ENCODE results near the gene SPTLC3.
"Not testable (repeated sequence)": the region's sequence is repeated elsewhere in the genome, so short reads cannot be mapped to it uniquely, and the experiment has no call there.

Gene SPTLC3

DNA sequence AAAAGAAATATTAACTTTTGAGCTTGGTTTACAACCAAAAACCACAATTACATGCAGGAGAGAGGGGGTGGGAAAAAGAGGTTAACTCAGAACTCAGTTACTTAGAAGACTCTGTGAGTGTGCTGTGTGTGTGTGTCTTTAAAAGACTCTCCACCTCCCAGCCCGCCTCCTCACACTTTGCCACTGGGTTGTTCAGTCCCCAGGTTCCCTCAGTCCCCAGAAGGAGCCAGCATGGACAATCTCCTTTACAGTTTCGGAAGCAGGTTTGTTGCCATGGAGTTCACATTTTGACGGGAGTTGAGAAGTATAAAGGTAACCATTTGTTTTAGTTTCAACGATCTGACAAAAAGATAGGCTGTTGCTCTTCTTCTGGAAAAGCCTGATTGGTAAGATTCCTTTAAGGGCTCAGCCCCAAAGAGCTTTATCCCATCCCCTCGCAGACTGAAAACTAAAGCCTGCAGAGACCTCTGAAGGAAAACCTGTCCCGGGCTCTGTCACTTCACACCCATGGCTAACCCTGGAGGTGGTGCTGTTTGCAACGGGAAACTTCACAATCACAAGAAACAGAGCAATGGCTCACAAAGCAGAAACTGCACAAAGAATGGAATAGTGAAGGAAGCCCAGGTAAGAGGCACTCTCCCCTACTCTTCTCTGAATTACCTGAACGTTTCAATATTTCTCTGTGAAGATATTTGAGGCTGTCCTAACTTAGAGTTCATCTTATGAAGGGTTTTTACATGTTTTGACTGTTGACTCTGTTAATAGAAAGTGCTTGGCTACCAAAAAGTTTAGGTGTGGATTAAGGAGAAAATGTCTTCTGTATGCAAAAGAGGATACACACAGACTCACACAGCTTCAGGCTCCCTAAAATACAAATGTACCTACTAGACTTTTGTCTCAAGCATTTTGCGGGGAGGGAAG, at the start of gene SPTLC3:
TSS of gene SPTLC3 (plus strand) at position 212 of the 921 bp plus-strand sequence. CDS start at position 508, 296 bp downstream.
- DNase-seq (ENCODE audit: insufficient read length, low spot score) (no peak), FAIRE-seq (no peak)

DNA sequence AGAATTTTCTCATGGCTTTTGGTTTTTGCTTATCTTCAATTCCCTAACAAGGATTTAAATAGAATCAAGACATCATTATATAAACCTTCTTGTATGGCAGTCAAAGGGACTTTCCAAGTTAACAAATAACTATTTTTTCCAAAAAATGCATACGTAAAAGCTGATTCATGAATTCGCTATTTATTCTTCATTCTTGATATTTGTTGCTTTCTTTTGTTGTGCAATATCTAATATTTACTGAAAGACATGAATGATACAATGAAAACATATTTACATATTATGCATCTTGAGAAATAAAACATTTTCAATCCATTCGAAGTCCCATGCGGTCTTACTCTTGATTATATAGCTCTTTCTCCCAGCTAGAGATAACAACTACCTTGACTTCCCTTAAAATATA, 47.0 kb upstream of the SPTLC3 start:
- no peak for FAIRE-seq
- DNase-seq (ENCODE audit: insufficient read length, low spot score), result no peak

DNA sequence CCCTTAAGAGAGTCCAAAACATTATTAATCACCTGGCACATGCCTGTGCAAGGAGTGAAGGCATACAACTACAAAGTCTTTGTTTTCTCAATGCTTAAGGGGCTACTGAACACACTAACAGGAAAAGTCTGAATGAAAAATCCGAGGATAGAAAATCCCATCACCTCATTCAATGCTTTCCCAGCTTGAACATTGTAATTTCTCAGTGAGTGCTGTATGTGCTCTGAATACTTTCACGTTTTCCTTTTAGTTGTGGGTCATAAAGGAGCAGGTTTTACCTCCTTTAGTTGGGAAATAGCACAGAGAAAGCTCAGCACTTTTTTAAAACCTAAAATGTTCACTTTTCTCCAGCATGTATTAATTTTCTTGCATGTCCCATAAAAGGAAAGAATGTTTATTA, 45.9 kb upstream of the SPTLC3 start:
- FAIRE-seq (no peak), DNase-seq (ENCODE audit: insufficient read length, low spot score) (no peak)

DNA sequence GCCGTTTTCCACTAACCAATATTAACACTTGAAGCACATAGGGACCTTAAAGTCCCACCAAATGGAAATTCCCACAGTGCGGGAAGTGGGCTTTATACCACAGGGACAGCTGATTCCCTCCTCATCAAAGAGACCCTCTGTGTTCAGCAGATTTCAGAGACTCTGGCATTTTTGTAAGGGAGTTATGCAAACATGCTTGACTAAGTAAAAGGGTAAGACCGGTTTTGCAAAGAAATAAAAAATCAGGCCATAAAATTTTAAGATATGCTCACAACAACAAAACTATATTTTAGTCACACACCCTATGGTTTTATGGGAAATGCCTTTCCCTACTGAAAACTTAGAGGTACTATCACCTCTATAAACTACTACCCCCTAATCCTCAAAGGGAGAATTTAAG, 45.4 kb upstream of the SPTLC3 start:
- DNase-seq (ENCODE audit: insufficient read length, low spot score) (no peak), FAIRE-seq (no peak)

DNA sequence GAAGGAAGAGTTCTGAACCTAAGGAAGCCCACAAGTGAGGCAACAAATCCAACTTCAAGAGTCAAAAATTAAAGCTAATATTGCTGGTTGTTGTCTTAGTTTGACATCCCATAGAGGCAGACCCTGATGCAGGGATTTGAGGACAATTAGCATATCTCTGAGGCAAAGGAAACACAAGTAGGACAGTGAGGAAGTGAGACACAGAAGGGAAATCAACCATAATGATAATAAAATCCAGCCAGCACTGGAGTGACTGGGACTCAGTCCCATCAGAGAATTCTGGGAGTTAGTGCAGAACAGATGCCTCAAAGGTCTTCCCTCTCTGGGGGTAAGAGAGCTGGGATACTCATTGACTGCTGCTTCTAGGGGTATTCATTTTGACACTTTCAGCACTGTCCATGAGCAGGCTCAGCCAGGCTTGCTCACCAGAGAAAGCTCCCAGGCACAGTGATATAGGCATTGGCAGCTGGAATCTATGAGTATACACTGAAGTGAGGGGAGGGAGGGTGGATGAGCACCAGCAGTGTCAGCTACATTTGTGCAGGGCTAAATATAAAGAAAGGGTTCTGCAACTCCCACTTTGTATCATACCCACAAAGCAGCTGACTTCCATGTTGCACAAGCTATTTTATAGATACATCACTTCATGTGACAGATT, 43.4 kb upstream of the SPTLC3 start:
- FAIRE-seq (no peak), DNase-seq (ENCODE audit: insufficient read length, low spot score) (no peak)

DNA sequence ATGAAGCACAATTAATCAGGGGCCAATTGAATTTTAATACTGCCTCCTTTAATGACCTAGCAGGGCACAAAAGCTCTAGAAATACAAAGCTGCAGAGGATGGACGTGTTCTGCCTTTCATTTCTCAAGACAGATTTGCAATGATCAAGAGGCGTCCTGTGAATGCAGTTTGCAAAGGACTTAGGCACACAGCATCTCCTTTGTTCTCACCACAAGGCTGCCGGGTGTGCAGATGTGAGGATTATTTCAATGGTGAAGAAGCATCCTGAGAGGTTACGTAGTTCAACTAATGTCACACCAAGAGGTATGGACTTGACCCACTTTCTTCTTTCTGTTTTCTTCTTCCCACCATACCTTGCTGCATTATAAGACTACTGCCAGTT, 42.9 kb upstream of the SPTLC3 start:
- FAIRE-seq (no peak), DNase-seq (ENCODE audit: insufficient read length, low spot score) (no peak)

DNA sequence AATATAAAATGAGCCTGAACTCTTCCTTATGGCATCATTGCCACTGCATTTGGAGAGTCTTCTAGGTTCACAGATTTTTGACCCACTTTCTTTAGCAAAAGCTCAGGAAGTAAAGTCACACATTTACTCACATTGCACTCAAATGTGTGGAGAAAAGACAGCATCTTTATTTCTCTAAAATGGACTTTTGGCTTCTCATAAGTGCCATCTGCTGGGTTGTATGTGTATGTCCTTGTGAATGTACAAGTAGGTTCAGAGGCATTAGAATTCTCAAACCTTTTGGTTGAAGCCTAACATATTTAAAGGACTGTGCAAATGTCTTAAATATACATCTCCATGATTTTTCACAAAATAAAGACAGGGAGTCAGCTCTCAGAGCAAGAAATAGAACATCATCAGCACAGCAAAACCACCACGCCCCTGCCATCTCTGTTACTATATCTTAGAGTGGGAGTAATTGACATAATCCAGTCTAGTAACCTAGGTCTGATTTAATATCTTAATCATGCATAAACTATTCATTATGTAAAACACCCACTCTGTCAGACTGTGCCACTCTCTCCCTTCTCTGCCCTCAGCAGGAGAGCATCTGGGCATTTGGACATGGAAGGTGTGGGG, 42.2 kb upstream of the SPTLC3 start:
- no peak for FAIRE-seq

DNA sequence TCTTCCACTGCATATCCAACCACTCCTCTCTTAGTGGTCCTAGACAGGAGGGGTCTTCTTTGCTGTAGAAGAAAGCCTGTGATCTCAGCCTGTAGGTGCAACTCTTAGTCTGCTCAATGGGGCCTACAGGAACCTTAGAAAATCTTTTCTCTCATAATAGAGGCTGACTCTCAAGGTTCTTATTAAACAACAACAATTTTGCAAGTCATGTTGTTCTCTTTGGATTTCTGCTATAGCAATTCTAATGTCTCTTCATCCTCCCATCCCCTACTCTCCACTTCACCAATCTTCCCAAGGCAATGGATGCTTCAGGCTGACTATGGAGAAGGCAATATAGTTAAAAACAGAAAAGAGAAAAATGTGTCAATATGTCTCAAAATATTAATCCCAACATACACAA, 40.8 kb upstream of the SPTLC3 start:
- no peak for DNase-seq (ENCODE audit: insufficient read length, low spot score)

More for the DNA sequence above, 42.2 kb upstream of the SPTLC3 start:
- DNase-seq (ENCODE audit: insufficient read length, low spot score), result no peak

DNA sequence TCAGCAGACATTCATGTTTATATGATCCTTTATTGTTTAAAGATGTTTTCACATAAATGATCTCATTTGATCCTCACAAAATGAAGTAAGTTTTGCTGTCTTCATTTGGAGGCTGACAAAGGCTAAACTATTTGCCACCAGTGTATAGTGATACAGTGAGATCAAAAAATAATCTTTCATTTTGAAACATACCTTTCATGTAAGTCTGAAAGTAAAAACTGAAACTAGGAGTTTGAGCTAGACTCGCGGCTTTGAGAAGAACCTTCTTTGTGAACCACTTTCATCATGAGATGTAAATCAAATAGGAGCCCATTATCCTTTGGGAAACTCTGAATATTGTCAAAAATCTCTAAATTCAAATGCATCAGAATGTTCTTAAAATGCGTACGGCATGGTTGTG, 40.3 kb upstream of the SPTLC3 start:
- DNase-seq (ENCODE audit: insufficient read length, low spot score) (no peak), FAIRE-seq (no peak)

More for the DNA sequence above, 40.8 kb upstream of the SPTLC3 start:
- FAIRE-seq, result no peak

DNA sequence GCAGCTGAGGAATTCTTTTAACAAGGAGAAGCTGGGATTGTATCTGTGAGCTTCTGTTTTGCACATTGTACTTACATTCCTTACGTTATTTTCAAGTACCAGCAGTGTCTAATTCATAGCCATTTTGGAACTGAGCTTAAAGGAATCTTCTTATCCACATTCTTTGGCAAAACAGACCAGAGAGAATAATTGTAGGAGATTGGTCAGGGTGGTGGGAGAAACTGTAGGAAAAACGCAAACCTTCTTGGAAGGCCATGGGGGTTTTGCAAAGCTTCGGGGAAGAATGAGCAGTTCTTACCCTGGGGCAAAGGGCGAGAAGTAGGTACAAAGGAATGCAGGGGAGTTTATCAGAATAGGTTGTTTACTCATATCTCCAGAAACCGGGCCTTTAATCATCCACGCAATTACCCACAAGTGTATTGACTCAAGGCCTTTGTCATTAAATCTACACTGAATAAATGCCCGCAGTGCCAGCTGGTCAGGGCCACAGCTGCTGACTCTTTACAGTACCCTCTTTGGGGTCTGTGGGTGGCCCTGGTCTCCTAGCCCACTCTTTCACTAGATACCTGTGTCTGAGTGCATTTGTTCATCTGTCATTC, 39.6 kb upstream of the SPTLC3 start:
- no peak for FAIRE-seq
- DNase-seq (ENCODE audit: insufficient read length, low spot score), result no peak

DNA sequence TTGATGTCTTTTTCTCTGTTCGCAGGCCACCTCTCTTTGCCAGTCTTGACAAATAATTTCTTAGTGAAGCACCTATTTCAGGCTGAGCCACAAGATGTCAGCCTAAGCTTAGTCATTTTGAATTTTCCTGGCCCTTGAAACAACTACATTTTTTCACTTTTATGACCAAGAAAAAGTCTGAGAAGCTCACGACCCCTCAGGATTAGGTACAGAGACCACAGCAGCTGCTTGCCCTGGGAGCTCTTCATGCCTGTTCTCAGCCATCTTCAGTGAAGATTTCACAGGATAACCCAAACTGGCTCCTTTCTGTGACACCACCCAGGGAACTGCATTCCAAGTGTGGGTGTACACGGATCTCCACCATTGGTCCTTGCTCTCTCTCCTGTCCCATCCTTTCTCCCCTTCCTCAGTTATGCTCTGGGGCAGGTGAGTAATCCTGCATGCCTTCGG, 38.4 kb upstream of the SPTLC3 start:
- no peak for FAIRE-seq
- no peak for DNase-seq (ENCODE audit: insufficient read length, low spot score)

DNA sequence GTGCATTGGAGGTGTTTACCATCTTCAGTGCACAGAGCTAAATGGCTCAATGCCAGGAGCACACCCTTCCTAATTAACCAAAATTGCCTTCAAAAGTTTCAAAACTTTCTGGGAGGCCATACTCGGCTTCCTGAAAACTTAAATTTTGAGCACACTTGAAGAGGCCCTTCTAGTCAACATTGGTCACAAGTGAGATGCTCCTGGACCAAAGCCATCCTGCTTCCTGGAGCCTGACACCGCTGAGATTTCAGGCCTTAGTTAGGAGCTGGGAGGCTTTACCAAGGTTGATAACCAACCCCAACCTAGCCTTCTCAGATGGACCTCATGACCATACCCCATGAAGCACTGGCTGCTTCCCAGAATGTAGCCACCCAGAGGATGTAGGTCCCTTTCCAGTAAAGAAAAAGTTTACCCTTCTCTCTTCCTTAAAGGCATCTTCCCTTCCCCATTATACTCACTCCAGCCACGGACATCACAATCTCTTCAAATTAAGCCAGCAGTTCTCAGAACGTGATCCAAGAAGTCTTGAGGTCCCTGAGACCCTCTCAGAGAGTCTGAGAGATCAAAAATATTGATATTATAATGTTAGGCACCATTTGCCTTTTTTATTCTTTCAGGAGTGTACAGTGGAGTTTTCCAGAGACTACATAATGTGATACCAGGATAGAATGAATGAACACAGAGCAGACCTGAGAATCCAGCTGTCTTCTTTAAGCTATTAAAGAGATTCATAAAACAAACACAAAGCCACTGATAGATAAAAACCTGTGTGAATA, 32.8 kb upstream of the SPTLC3 start:
- DNase-seq (ENCODE audit: insufficient read length, low spot score) (no peak), FAIRE-seq (no peak)

DNA sequence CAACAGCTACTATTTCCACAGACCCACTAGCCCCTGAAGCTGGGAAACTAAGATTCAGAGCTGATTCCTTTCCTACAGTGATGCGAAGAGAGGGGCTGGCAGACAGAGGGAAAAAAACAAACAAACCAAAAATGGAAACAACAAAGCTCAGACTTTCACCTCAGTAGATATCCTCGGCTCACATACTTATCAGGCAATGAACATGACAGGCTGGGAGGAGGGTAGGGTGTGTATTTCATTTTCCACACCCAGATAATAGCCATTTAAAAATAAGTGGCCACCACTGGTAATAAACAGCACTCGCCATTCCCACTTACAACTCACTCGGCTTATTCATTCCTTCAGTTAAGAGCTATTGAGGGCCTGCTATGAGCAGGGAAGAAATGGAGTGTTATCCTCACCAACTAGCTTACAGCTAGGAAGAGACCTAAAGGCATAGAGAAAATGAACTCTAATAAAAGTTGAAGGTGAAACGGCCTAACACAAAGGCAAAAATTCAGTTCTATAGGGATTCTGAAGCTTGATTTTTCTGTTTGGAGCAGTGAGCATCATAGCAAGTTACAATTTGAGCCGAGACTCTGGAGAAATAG, 32.0 kb upstream of the SPTLC3 start:
- DNase-seq (ENCODE audit: insufficient read length, low spot score), result no peak
- no peak for FAIRE-seq

DNA sequence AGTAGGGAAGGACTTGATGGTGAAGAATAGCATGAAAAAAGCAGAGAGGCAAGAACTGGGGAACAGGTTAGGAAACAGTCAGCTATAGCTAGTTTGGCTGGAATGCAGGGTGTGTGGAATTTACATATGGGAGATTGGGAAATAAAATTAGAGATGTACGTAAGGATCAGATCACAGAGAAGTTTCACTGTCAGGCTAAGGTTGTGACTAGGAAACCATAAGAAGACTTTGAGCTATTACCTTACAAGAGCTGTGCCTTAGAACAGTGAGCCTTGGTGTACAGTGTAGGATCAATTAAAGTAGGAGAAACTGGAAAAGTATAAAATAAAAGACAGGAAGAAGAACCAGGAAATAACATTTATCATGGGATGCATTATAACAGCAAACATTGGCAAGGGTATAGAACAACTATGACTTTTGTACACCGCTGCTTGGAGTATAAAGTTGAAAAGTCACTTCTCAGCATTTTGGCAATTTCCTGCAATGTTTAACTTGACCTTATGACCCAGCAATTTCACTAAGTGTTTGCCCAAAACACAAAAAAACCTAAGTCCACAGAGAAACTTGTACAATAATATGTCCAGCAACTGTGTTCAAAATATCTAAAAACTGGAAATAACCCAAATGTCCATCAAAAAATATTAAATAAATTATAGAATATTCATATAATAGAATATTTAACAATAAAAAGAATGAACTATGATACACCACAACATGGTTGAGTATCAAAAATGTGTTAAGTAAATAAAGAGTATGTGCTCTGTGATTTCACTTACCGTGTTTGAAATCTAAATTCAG, 31.2 kb upstream of the SPTLC3 start:
- no peak for FAIRE-seq
- no peak for DNase-seq (ENCODE audit: insufficient read length, low spot score)

DNA sequence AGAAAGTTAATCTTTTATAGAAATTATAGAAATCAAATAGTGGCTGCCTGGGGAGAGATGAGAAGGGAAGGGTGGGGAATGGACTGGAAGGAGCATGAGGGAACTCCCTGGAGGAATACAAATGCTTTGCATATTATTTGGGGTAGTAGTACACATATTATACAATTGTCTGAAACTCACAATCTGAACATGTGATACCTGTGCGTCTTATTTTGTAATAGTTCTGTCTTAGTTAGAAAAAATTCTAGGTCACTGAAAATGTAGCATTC, 30.7 kb upstream of the SPTLC3 start:
- DNase-seq (ENCODE audit: insufficient read length, low spot score) (no peak), FAIRE-seq (no peak)

DNA sequence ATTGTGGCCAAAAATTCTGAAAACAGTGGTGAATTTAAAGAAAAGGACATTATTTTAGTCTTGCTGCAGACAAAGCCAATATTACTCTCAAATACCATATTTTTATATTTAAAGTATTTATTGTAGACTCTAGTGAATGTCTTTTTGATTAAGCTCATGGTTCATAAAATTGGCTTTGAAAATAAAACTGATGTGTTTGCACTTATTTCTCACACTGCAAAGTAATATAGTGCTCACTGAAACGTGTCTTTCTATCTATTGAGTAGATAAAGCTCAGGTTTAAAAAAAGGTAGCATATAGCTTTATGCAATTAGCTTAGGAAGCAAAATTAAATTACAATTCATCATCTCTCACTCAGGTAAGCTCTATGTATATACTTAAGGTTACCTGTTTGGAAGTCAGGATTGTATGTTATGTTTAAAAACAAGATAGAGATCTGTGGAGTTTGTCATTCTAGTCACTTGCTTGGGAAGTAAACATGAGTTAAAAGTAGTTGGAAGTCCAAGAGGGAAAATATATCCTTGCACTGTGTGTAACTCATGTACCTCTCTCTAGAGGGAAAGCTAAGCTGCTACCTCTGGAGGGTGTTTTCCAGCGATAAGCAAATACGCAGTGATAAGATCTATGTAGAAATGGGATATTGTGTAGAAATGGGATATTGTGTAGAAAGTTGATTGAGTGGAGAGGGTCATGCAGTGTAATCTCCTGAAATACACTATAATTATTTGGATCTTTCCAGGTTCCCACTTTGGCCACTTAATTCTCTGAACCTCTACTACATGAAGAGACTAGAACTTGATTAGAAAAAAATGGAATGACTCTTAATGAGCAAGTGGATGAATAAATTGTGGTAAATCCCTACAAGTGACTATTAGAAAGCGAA, 29.9 kb upstream of the SPTLC3 start:
- DNase-seq (ENCODE audit: insufficient read length, low spot score), result no peak
- no peak for FAIRE-seq

DNA sequence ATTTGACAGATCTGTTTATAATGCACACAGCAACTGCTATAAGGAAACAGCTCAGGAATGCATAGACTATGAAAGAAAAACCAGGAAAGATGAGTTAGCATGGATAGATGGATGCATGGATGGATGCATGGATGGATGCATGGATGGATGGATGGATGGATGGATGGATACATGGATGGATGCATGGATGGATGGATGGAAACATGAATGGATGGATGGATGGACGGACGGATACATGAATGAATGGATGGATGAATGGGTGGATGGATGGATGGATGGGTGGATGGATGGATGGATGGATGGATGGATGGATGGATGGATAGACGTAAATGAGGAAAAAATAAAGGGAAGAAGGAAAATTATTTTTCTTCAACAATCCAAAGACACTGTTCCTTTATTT, 29.1 kb upstream of the SPTLC3 start:
- FAIRE-seq; DNase-seq (ENCODE audit: insufficient read length, low spot score): not testable (repeated sequence)

DNA sequence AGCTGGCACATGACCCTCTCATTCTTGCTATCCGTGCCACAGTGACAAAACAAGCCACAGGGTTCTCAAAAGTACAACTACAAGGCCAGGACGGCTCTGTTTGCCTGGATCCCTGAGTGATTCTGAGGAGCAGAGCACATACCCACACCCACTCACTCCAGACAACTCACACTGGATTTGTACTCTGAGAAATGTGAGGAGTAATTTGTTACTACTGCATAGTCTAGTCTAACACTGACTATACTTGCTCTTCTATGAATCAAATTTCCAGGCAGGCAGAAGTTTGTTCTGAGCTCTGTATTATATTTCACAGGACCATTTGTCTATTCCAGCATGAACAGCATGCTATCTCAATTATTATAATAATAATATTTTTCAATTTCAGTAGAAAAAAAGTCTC, 26.7 kb upstream of the SPTLC3 start:
- FAIRE-seq (no peak), DNase-seq (ENCODE audit: insufficient read length, low spot score) (no peak)

Measured in GM19239 (cell line).